Suprapubic skin (tissue), 4 donors: ENCODE data around the gene CD1D.

Experiments used
- CTCF ChIP-seq, 2 donors: fragments of 200-600 bp in 1 of 2; fragments of 450-650 bp in 1 of 2; sonication (generic) in 1 of 2; IDR thresholded peaks; one replicate each; pipeline ENCODE4 v1.5.1; 2016 to 2019; ENCODE audit warnings: antibody characterized with exemption in 2 of 2, mild to moderate bottlenecking in 1 of 2, moderate library complexity in 1 of 2
- POLR2A ChIP-seq, 2 donors: fragments of 450-650 bp; IDR thresholded peaks; one replicate each; pipeline ENCODE4 v1.6.1; 2017; ENCODE audit warnings: antibody characterized with exemption in 2 of 2, mild to moderate bottlenecking in 2 of 2, moderate library complexity in 2 of 2
- POLR2AphosphoS5 ChIP-seq, 3 donors: sonication (generic); formaldehyde crosslinking; IDR thresholded peaks; one replicate each; pipeline ENCODE4 v1.6.1; 2017; ENCODE audit warnings: antibody characterized with exemption in 3 of 3

GRCh38 chr1:158181577-158181922 lies 855 bp downstream of the CD1D start:
- TF ChIP-seq CTCF (IDR thresholded peaks at IDR 0.05): no peak
- TF ChIP-seq POLR2A (IDR thresholded peaks at IDR 0.05): no peak
- TF ChIP-seq POLR2AphosphoS5 (IDR thresholded peaks at IDR 0.05): no peak
